ENCODE results near the gene MYCBP2.

The MYCBP2 gene

GRCh38 chr13:77079902-77080413 is 246.9 kb downstream of the MYCBP2 start:
- no peak for DNase-seq

GRCh38 chr13:77067519-77067918 is 259.4 kb downstream of the MYCBP2 start:
- no peak for DNase-seq

- peak; percentile 37 to 70 for DNase-seq
These were observed 261.3 kb downstream of the MYCBP2 start for GRCh38 chr13:77065461-77066147.

- no peak for DNase-seq
These were observed 264.8 kb downstream of the MYCBP2 start for GRCh38 chr13:77062097-77062496.

GRCh38 chr13:77061362-77061761 is 265.5 kb downstream of the MYCBP2 start:
- DNase-seq = no peak

- DNase-seq = no peak
These were observed 270.0 kb downstream of the MYCBP2 start for GRCh38 chr13:77056886-77057285.

GRCh38 chr13:77056382-77056781 is 270.5 kb downstream of the MYCBP2 start:
- DNase-seq = no peak

GRCh38 chr13:77055158-77055557 is 271.7 kb downstream of the MYCBP2 start:
- DNase-seq = no peak

GRCh38 chr13:77053192-77053591 is 273.7 kb downstream of the MYCBP2 start:
- DNase-seq = no peak

GRCh38 chr13:77048681-77049080 is 278.2 kb downstream of the MYCBP2 start:
- peak; percentile 85 for DNase-seq

GRCh38 chr13:77047649-77048343 is 279.1 kb downstream of the MYCBP2 start:
- DNase-seq = no peak

- no peak for DNase-seq
These were observed 284.2 kb downstream of the MYCBP2 start for GRCh38 chr13:77042566-77043177.

GRCh38 chr13:77040835-77041234 is 286.1 kb downstream of the MYCBP2 start:
- DNase-seq = no peak

GRCh38 chr13:77040076-77040475 is 286.8 kb downstream of the MYCBP2 start:
- DNase-seq = no peak

- DNase-seq = no peak
These were observed 287.9 kb downstream of the MYCBP2 start for GRCh38 chr13:77038907-77039480.

- no peak for DNase-seq
These were observed 290.6 kb downstream of the MYCBP2 start for GRCh38 chr13:77036279-77036678.

- peak in 1 of 2 donors; percentile 40 for DNase-seq
These were observed 292.0 kb downstream of the MYCBP2 start for GRCh38 chr13:77034881-77035280.

GRCh38 chr13:77033717-77034302 is 293.1 kb downstream of the MYCBP2 start:
- peak in 1 of 2 donors; percentile 6 for DNase-seq

- peak; percentile 42 to 73 for DNase-seq
These were observed 295.1 kb downstream of the MYCBP2 start for GRCh38 chr13:77031656-77032243.

GRCh38 chr13:77029436-77029835 is 297.5 kb downstream of the MYCBP2 start:
- no peak for DNase-seq

- DNase-seq = peak; percentile 9 to 34
These were observed 298.7 kb downstream of the MYCBP2 start for GRCh38 chr13:77028202-77028601.

- peak; percentile 89 to 96 for DNase-seq
These were observed 299.9 kb downstream of the MYCBP2 start, which contains the start of gene FBXL3 for GRCh38 chr13:77026861-77027621. Gene FBXL3 (minus strand): TSS chr13:77027159. CDS start chr13:77021860, 5,299 bp downstream.
